Measurements from ENCODE around the gene C7orf57. TPM values are rescaled to one million over a fixed set of nuclear protein-coding genes. Genes with fewer than 3 reads are reported as not detected.

Gene C7orf57
- total and polyA plus RNA-seq, 4 donors: not detected

DNA sequence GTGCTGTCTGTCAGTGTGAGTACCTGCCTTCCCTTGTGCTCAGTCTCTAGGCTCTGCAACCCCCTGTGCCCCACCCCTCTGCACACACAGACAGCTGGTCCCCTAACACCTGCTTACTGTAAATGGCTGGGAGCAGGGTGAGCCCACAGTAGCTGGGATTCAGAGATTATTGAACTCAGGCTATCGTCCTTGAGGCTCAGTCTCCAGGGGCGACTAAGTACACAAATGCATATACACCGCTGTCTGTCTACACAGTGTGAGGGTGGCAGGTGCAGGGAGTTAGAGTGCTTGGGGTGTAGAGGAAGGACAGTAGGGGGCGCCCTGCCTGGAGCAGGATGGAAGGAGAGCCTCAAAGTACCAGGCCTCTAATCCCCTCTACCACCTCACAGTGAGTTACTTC, 66.6 kb downstream of the C7orf57 start:
- intact Hi-C loops (cut with DNase I): no loop called here
- no peak for DNase-seq
- H3K36me3 ChIP-seq (ENCODE audit: control insufficient read depth in 1 of 2, insufficient read depth in 2 of 2, low read length in 1 of 2): peaks cover 0 to 3% of the 10 kb centered on the region in 2 donors

DNA sequence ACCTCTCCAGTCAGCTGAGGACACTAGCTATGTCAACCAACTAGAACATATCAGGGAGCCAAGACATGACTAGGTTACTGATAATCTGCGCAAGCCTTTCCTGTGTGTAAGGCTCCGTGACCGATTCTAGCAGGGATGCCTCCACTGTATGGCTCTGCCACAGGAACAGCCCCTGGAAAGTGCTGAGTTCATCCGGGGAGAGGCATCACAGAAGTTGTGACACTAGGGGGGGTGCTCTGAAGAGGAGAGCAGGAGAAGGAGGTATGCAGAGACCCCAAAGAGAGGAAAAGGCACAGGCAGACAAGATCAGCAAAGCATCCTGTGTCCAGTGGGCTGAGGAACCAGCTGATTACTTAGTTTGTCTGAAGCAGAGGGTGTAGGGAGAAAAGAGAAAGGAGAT, 67.2 kb downstream of the C7orf57 start:
- DNase-seq: no peak
- Histone ChIP-seq H3K9me3 (ENCODE audit: control insufficient read depth, low read length) (no peaks in the 10 kb centered on the region), H3K27ac (ENCODE audit: low read depth in 1 of 2, low read length in 2 of 2) (no peak overlapping the region), H3K27me3 (ENCODE audit: control insufficient read depth in 1 of 2, insufficient read depth in 2 of 2, low read length in 1 of 2) (no peaks in the 10 kb centered on the region), H3K36me3 (ENCODE audit: control insufficient read depth in 1 of 2, insufficient read depth in 2 of 2, low read length in 1 of 2) (peaks cover 0 to 7% of the 10 kb centered on the region in 2 donors), H3K4me1 (ENCODE audit: control insufficient read depth in 1 of 2, insufficient read depth in 2 of 2, low read length in 2 of 2) (no peaks in the 10 kb centered on the region), H3K4me3 (ENCODE audit: low read length in 2 of 2) (no peak overlapping the region)
- intact Hi-C loops (cut with DNase I): no loop called here
- no peak for ATAC-seq (ENCODE audit: low FRiP score)
- WGBS, 2 donors: 95 to 96% methylated on average over 4 of the region's 4 CpGs

More for the DNA sequence above, 66.6 kb downstream of the C7orf57 start:
- Histone ChIP-seq H3K4me1 (ENCODE audit: control insufficient read depth in 1 of 2, insufficient read depth in 2 of 2, low read length in 2 of 2) (no peaks in the 10 kb centered on the region), H3K27ac (ENCODE audit: low read depth in 1 of 2, low read length in 2 of 2) (no peak overlapping the region), H3K4me3 (ENCODE audit: low read length in 2 of 2) (no peak overlapping the region), H3K27me3 (ENCODE audit: control insufficient read depth in 1 of 2, insufficient read depth in 2 of 2, low read length in 1 of 2) (no peaks in the 10 kb centered on the region), H3K9me3 (ENCODE audit: control insufficient read depth, low read length) (no peaks in the 10 kb centered on the region)
- WGBS, 2 donors: 85 to 88% methylated on average over 4 of the region's 4 CpGs
- ATAC-seq (ENCODE audit: low FRiP score): no peak

DNA sequence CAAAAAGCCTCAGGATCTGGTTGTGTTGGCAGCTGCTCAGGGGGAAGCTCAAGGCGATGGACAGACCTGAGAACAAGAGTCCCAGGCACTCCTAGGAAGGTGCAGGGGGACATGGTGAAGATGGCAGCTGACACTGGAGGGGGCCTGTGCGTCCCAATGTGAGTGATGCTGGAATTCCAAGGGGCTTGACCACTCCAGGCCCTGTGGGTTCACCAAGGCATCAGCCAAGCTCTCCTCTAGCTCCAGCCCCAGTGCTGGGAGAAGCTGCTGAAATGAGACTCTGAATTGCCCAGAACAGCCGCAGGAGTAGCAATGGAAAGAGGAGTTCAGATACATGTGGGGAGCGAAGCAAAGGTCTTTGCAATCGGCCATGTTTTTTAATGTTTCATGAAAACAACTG, 69.7 kb downstream of the C7orf57 start:
- ATAC-seq (ENCODE audit: low FRiP score) (no peak), DNase-seq (no peak)
- Histone ChIP-seq H3K27ac (ENCODE audit: low read depth in 1 of 2, low read length in 2 of 2) (no peak overlapping the region), H3K36me3 (ENCODE audit: control insufficient read depth in 1 of 2, insufficient read depth in 2 of 2, low read length in 1 of 2) (peaks cover 0 to 12% of the 10 kb centered on the region in 2 donors), H3K27me3 (ENCODE audit: control insufficient read depth in 1 of 2, insufficient read depth in 2 of 2, low read length in 1 of 2) (no peaks in the 10 kb centered on the region), H3K4me1 (ENCODE audit: control insufficient read depth in 1 of 2, insufficient read depth in 2 of 2, low read length in 2 of 2) (no peaks in the 10 kb centered on the region), H3K9me3 (ENCODE audit: control insufficient read depth, low read length) (no peaks in the 10 kb centered on the region), H3K4me3 (ENCODE audit: low read length in 2 of 2) (no peak overlapping the region)
- WGBS, 2 donors: 96 to 97% methylated on average over 5 of the region's 5 CpGs
- intact Hi-C loops (cut with DNase I): loop anchor here in 1 of 2 donors (5.0 kb wide), 1 partner anchor 68 kb away; the partner anchor contains the start of gene C7orf57

DNA sequence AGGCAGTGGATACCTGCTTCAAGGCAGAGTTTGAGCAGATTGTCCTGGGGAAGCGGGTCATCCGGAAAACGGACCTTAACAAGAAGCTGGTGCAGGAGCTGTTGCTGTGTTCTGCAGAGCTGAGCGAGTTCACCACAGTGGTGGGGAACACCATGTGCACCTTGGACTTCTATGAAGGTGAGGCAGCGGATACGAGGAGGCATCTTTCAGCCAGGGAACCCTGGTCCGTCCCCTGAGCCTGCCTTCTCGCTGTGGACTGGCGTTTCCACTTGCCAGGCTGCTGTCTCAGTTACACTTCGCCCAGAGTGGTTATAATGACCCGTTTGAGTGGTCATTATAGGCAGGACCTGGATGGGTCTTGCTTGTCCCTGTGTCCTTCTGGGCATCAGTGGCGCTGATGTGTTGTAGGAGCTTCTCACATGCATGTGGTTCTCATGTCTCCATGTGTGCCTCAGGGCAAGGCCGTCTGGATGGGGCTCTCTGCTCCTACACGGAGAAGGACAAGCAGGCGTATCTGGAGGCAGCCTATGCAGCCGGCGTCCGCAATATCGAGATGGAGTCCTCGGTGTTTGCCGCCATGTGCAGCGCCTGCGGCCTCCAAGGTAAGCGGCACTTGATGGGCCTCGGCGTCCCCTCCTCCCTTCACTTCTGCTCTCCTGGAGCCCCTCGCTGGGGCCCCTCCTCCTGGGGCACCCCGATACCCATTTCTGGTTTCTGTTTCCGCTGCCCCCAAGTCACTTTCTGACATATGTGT, 71.7 kb downstream of the C7orf57 start:
- intact Hi-C loops (cut with DNase I): loop anchor here in 1 of 2 donors (5.0 kb wide), 1 partner anchor 70 kb away; the partner anchor contains the start of gene C7orf57
- Histone ChIP-seq H3K4me3 (ENCODE audit: low read length in 2 of 2) (no peak overlapping the region), H3K36me3 (ENCODE audit: control insufficient read depth in 1 of 2, insufficient read depth in 2 of 2, low read length in 1 of 2) (peaks cover 0 to 12% of the 10 kb centered on the region in 2 donors), H3K4me1 (ENCODE audit: control insufficient read depth in 1 of 2, insufficient read depth in 2 of 2, low read length in 2 of 2) (no peaks in the 10 kb centered on the region), H3K27ac (ENCODE audit: low read depth in 1 of 2, low read length in 2 of 2) (no peak overlapping the region), H3K27me3 (ENCODE audit: control insufficient read depth in 1 of 2, insufficient read depth in 2 of 2, low read length in 1 of 2) (no peaks in the 10 kb centered on the region), H3K9me3 (ENCODE audit: control insufficient read depth, low read length) (no peaks in the 10 kb centered on the region)
- 94% methylated on average over 28 to 29 of the region's 29 CpGs for WGBS, 2 donors
- ATAC-seq (ENCODE audit: low FRiP score) (no peak), DNase-seq (no peak)

DNA sequence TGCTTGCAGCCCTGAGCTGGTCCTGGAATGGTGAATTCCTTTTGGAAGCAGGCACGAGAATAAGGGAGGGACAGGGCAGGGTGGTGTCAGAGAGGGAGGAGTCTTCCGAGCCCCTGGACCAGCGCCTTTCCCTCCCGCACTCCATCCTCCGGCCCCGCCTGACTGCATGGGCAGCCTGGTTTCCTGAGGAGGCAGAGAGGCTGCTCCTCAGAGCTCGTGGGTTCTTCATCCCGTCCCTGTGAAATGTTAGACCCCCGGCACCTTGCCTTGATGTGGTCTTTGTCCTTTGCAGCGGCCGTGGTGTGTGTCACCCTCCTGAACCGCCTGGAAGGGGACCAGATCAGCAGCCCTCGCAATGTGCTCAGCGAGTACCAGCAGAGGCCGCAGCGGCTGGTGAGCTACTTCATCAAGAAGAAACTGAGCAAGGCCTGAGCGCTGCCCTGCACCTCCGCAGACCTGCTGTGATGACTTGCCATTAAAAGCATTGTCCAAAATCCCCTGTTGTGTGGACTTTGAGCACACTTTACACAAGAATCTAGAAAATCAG, 72.7 kb downstream of the C7orf57 start:
- no peak overlapping the region for H3K27ac ChIP-seq (ENCODE audit: low read depth in 1 of 2, low read length in 2 of 2)
- ATAC-seq (ENCODE audit: low FRiP score) (no peak), DNase-seq (no peak)
- no peak overlapping the region for H3K4me3 ChIP-seq (ENCODE audit: low read length in 2 of 2)
- no peaks in the 10 kb centered on the region for H3K9me3 ChIP-seq (ENCODE audit: control insufficient read depth, low read length)
- no peaks in the 10 kb centered on the region for H3K4me1 ChIP-seq (ENCODE audit: control insufficient read depth in 1 of 2, insufficient read depth in 2 of 2, low read length in 2 of 2)
- WGBS, 2 donors: 85 to 87% methylated on average over 18 of the region's 18 CpGs
- peaks cover 0 to 12% of the 10 kb centered on the region in 2 donors for H3K36me3 ChIP-seq (ENCODE audit: control insufficient read depth in 1 of 2, insufficient read depth in 2 of 2, low read length in 1 of 2)
- H3K27me3 ChIP-seq (ENCODE audit: control insufficient read depth in 1 of 2, insufficient read depth in 2 of 2, low read length in 1 of 2): no peaks in the 10 kb centered on the region
- intact Hi-C loops (cut with DNase I): loop anchor here in 1 of 2 donors (2.0 to 5.0 kb wide), 2 partner anchors 71 to 163 kb away; partner anchors contain the start of gene C7orf57

DNA sequence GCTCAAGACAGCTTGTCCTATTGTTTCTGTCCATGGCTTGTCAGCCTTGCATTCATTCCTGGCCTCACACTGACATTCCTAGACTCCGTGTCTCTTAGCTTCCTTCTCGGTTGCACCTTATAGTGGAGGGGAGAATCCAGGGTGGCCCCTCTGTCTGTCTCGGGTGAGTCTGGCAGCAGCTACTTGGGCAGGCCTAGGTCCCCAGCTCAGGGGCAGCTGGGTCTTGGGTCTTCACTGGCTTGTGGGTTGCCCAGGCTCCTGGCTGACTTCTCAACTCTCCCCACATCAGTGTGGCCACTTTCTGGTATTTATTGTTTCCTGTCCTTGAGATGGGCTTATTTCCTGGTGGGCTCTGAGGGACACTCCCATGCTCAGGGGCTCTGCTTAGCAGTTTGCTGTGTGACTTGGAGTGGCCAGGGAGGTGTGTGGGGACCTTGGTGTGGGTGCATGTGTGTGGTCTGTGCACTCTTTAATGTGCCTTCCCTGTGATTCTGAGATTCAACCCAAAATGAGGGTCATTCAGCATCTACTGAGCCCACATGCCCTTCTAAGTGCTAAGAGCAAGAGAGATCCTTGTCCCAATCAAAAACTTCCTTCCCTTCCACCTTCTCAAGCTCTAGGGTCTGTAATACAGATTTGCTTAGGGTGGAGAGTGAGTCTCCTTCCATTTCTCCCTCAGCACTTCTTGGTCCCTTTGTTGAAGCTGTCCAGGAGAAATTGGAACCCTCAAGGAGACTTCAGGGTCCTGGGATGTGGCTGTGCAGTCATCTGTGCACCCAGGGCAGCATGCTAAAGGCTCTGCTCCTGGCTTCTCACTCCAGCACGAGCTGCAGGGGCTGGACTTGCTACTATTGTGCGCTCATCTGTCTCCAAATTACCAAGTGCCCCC, 73.9 kb downstream of the C7orf57 start:
- ATAC-seq (ENCODE audit: low FRiP score): no peak
- no peak overlapping the region for H3K27ac ChIP-seq (ENCODE audit: low read depth in 1 of 2, low read length in 2 of 2)
- no peak for DNase-seq
- H3K9me3 ChIP-seq (ENCODE audit: control insufficient read depth, low read length): no peaks in the 10 kb centered on the region
- H3K4me3 ChIP-seq (ENCODE audit: low read length in 2 of 2): no peak overlapping the region
- no peaks in the 10 kb centered on the region for H3K4me1 ChIP-seq (ENCODE audit: control insufficient read depth in 1 of 2, insufficient read depth in 2 of 2, low read length in 2 of 2)
- peaks cover 0 to 10% of the 10 kb centered on the region in 2 donors for H3K36me3 ChIP-seq (ENCODE audit: control insufficient read depth in 1 of 2, insufficient read depth in 2 of 2, low read length in 1 of 2)
- no peaks in the 10 kb centered on the region for H3K27me3 ChIP-seq (ENCODE audit: control insufficient read depth in 1 of 2, insufficient read depth in 2 of 2, low read length in 1 of 2)
- 83 to 85% methylated on average over 5 of the region's 5 CpGs for WGBS, 2 donors
- intact Hi-C loops (cut with DNase I): loop anchor here in 1 of 2 donors (2.0 to 5.0 kb wide), 2 partner anchors 72 to 164 kb away; partner anchors contain the start of gene C7orf57

DNA sequence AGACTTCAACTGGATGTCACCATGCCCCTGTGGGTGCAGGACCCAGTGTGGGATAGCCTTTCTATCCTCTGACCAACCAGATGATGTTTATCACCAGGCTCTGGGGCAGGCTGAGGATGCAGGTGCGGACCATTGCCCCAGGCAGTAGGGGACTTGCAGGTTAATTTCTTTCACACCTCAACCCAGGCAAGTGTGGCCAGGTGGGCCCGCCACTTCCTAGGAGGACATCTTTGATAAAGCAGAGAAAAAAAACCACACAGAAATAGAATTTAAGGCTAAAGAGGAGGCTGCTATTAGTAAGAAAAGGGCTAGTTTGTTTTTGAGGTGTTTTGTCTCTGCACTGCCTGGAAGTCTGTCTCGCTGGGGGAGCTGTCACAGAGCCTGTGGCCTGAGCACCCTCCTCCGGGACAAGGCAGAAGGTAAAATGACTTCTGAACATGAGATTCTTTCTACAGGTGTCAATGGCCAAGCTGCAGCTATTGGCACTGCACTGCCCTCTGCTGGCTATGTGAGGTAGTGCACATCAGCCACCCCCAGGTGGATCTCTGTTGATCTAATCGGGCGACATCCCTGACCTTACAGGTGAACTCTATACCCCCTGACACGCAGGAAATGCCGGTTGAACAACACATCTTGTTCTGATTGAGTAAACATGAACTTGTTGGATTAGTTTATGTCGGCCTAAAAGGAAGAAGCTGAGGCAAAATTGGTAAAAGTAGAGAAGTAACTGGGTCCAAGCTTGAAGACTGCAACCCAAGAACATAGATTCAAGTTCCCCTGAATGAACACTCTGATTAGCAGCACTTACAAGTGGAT, 74.7 kb downstream of the C7orf57 start:
- Histone ChIP-seq H3K4me3 (ENCODE audit: low read length in 2 of 2) (no peak overlapping the region), H3K9me3 (ENCODE audit: control insufficient read depth, low read length) (no peaks in the 10 kb centered on the region), H3K36me3 (ENCODE audit: control insufficient read depth in 1 of 2, insufficient read depth in 2 of 2, low read length in 1 of 2) (peaks cover 0 to 10% of the 10 kb centered on the region in 2 donors), H3K27ac (ENCODE audit: low read depth in 1 of 2, low read length in 2 of 2) (no peak overlapping the region), H3K4me1 (ENCODE audit: control insufficient read depth in 1 of 2, insufficient read depth in 2 of 2, low read length in 2 of 2) (no peaks in the 10 kb centered on the region), H3K27me3 (ENCODE audit: control insufficient read depth in 1 of 2, insufficient read depth in 2 of 2, low read length in 1 of 2) (no peaks in the 10 kb centered on the region)
- ATAC-seq (ENCODE audit: low FRiP score): peak; percentile 87
- DNase-seq: peak; percentile 75 to 90
- intact Hi-C loops (cut with DNase I): loop anchor here (1.0 to 5.0 kb wide), 4 partner anchors 73 to 165 kb away; partner anchors contain the start of gene C7orf57 (in 1 of the 2)
- 16 to 19% methylated on average over 9 of the region's 9 CpGs for WGBS, 2 donors

DNA sequence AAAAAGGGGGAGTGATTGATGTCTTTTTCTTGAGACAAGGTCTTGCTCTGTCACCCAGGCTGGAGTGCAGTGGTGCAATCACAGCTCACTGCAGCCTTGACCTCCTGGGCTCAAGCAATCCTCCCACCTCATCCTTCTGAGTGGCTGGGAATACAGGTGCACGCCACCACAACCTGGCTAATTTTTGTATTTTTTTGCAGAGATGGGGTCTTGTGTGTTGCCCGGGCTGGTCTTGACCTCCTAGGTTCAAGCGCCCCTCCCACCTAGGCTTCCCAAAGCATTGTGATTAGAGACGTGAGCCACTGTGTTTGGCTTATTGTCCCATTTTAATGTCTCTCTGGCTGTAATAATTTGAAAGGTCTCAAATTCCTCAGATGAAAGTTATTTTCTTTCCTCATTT, 75.5 kb downstream of the C7orf57 start:
- intact Hi-C loops (cut with DNase I): loop anchor here (1.0 to 2.0 kb wide), 3 partner anchors 120 to 166 kb away; no protein-coding TSS in a partner anchor
- no peak for DNase-seq

More for the DNA sequence above, 75.5 kb downstream of the C7orf57 start:
- H3K4me1 ChIP-seq (ENCODE audit: control insufficient read depth in 1 of 2, insufficient read depth in 2 of 2, low read length in 2 of 2): no peaks in the 10 kb centered on the region
- 75 to 76% methylated on average over 4 of the region's 4 CpGs for WGBS, 2 donors
- H3K4me3 ChIP-seq (ENCODE audit: low read length in 2 of 2): no peak overlapping the region
- H3K27ac ChIP-seq (ENCODE audit: low read depth in 1 of 2, low read length in 2 of 2): no peak overlapping the region
- H3K27me3 ChIP-seq (ENCODE audit: control insufficient read depth in 1 of 2, insufficient read depth in 2 of 2, low read length in 1 of 2): no peaks in the 10 kb centered on the region
- no peaks in the 10 kb centered on the region for H3K9me3 ChIP-seq (ENCODE audit: control insufficient read depth, low read length)
- no peak for ATAC-seq (ENCODE audit: low FRiP score)
- H3K36me3 ChIP-seq (ENCODE audit: control insufficient read depth in 1 of 2, insufficient read depth in 2 of 2, low read length in 1 of 2): peaks cover 0 to 10% of the 10 kb centered on the region in 2 donors

Data from aorta (tissue), 5 donors.